Neural cell (in vitro differentiated cells): ENCODE data around the gene MYCBPAP. TPM values are rescaled to one million over a fixed set of nuclear protein-coding genes. Genes with fewer than 3 reads are reported as not detected.

ENCODE experiments used
- H2AFZ ChIP-seq: fragments of 200-600, 300-800 bp; sonication (generic), shearing (Covaris generic); 2 replicates; pipeline ENCODE4 v1.6.0; 2014; ENCODE audit warnings: low read depth, mild to moderate bottlenecking, antibody characterized with exemption, low read length, moderate library complexity
- H3F3A ChIP-seq: fragments of 200-600 bp; shearing (Covaris generic); 2 replicates; pipeline ENCODE4 v1.6.1; 2016; ENCODE audit warnings: mild to moderate bottlenecking, moderate library complexity, mixed read lengths, antibody characterized with exemption, low read length; ENCODE audit not compliant: insufficient read depth, poor library complexity, severe bottlenecking
- H3K27ac ChIP-seq: fragments of 200-600, 300-800 bp; sonication (generic), shearing (Covaris generic); 2 replicates; pipeline ENCODE4 v1.5.1; 2014; ENCODE audit warnings: mild to moderate bottlenecking, low read length, moderate library complexity
- H3K27me3 ChIP-seq: fragments of 300-800, 200-600 bp; sonication (generic), shearing (Covaris generic); 2 replicates; pipeline ENCODE4 v1.6.0; 2014; ENCODE audit warnings: mild to moderate bottlenecking, low read depth, low read length, moderate library complexity; ENCODE audit not compliant: insufficient read depth
- H3K36me3 ChIP-seq: fragments of 300-800, 200-600 bp; sonication (generic), shearing (Covaris generic); 2 replicates; pipeline ENCODE4 v1.5.1; 2014; ENCODE audit warnings: mild to moderate bottlenecking, antibody characterized with exemption, low read length, moderate library complexity; ENCODE audit not compliant: insufficient read depth
- H3K4me2 ChIP-seq: fragments of 300-800, 200-600 bp; sonication (generic), shearing (Covaris generic); 2 replicates; pipeline ENCODE4 v1.6.0; 2014; ENCODE audit warnings: mild to moderate bottlenecking, low read length
- H3K4me3 ChIP-seq: fragments of 300-800, 200-600 bp; sonication (generic), shearing (Covaris generic); 2 replicates; pipeline ENCODE4 v1.5.1; 2014; ENCODE audit warnings: mild to moderate bottlenecking, low read length, moderate library complexity
- H3K79me2 ChIP-seq: fragments of 200-600 bp; shearing (Covaris generic); replicated peaks from 2 replicates; pipeline ENCODE4 v1.6.0; 2014; ENCODE audit warnings: mild to moderate bottlenecking, low read length, moderate library complexity; ENCODE audit not compliant: insufficient read depth
- H3K9ac ChIP-seq: fragments of 300-800, 200-600 bp; sonication (generic), shearing (Covaris generic); 2 replicates; pipeline ENCODE4 v1.6.1; 2016; ENCODE audit warnings: mild to moderate bottlenecking, low read length, mixed read lengths
- H3K9me2 ChIP-seq: fragments of 200-600 bp; shearing (Covaris generic); 2 replicates; pipeline ENCODE4 v1.6.1; 2016; ENCODE audit warnings: mild to moderate bottlenecking, low read length, mixed read lengths; ENCODE audit not compliant: insufficient read depth
- H3K9me3 ChIP-seq: fragments of 200-600, 300-800 bp; sonication (generic), shearing (Covaris generic); 2 replicates; pipeline ENCODE4 v1.6.1; 2016; ENCODE audit warnings: mild to moderate bottlenecking, mixed run types, low read length, moderate library complexity, mixed read lengths
- H4K20me1 ChIP-seq: fragments of 200-600 bp; shearing (Covaris generic); 2 replicates; pipeline ENCODE4 v1.6.1; 2016; ENCODE audit warnings: mild to moderate bottlenecking, mixed run types; ENCODE audit not compliant: insufficient read depth
- CTCF ChIP-seq: fragments of 450-650 bp; IDR thresholded peaks from 2 replicates; pipeline ENCODE4 v1.5.1; 2014; ENCODE audit warnings: antibody characterized with exemption, mild to moderate bottlenecking, moderate library complexity; ENCODE audit not compliant: poor library complexity, severe bottlenecking
- EP300 ChIP-seq: fragments of 450-650 bp; conservative IDR thresholded peaks from 2 replicates; pipeline ENCODE4 v1.6.1; 2014; ENCODE audit warnings: antibody characterized with exemption, mild to moderate bottlenecking, moderate library complexity; ENCODE audit not compliant: poor library complexity, severe bottlenecking
- EZH2 ChIP-seq: fragments of 200-600, 300-800 bp; shearing (Covaris generic), sonication (generic); IDR thresholded peaks from 2 replicates; pipeline ENCODE4 v1.6.1; 2014; ENCODE audit warnings: antibody characterized with exemption, low read length, borderline replicate concordance, mild to moderate bottlenecking; ENCODE audit not compliant: insufficient read depth, poor library complexity, severe bottlenecking
- MXI1 ChIP-seq: fragments of 450-650 bp; conservative IDR thresholded peaks from 2 replicates; pipeline ENCODE4 v1.6.1; 2014; ENCODE audit warnings: antibody characterized with exemption, mild to moderate bottlenecking; ENCODE audit not compliant: poor library complexity, severe bottlenecking
- POLR2AphosphoS5 ChIP-seq: IDR thresholded peaks from 2 replicates; pipeline ENCODE4 v1.6.1; 2012
- RAD21 ChIP-seq: fragments of 450-650 bp; conservative IDR thresholded peaks from 2 replicates; pipeline ENCODE4 v1.6.1; 2014; ENCODE audit warnings: antibody characterized with exemption, mild to moderate bottlenecking, moderate library complexity
- REST ChIP-seq: IDR thresholded peaks from 2 replicates; pipeline ENCODE4 v1.6.1; 2012; ENCODE audit warnings: borderline replicate concordance
- SMC3 ChIP-seq: fragments of 450-650 bp; conservative IDR thresholded peaks from 2 replicates; pipeline ENCODE4 v1.6.1; 2014; ENCODE audit warnings: antibody characterized with exemption, mild to moderate bottlenecking, moderate library complexity; ENCODE audit not compliant: poor library complexity
- TAF1 ChIP-seq: IDR thresholded peaks from 2 replicates; pipeline ENCODE4 v1.6.1; 2012; ENCODE audit warnings: low read depth
- polyA plus RNA-seq: library from polyadenylated mRNA; depleted of rRNA; stranded (reverse); fragments of >200 nt; gene quantifications from 2 replicates; pipeline ENCODE4 v1.2.3, GENCODE V29; 2014

MYCBPAP gene
- polyA plus RNA-seq, 1 donor from 2014 or later, result 0.35 TPM

DNA sequence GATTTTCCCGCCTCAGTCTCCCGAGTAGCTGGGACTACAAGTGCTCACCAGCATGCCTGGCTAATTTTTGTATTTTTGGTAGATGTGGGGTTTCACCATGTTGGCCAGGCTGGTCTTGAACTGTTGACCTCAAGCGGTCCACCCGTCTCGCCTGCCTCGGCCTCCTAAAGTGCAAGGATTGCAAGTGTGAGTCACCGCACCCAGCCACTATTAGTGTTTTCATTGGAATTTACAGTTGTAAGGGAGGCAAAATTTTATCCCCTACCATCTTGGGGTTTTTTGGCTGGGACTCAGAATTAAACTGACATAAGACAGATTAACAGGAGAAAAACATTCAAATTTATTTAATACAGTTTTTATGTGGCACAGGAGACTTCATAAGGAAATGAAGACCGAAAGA is 12.3 kb upstream of the MYCBPAP start:
- Histone ChIP-seq H3K4me2 (no peak overlapping the region), H3K36me3 (no peaks in the 10 kb centered on the region)

More for the DNA sequence above, 12.3 kb upstream of the MYCBPAP start:
- Histone ChIP-seq H3K9me3 (no peaks in the 10 kb centered on the region), H4K20me1 (no peaks in the 10 kb centered on the region), H3F3A (no peaks in the 10 kb centered on the region), H3K9me2 (no peaks in the 10 kb centered on the region), H3K4me3 (no peak overlapping the region), H2AFZ (no peak overlapping the region), H3K27ac (no peak overlapping the region), H3K9ac (no peak overlapping the region), H3K79me2 (no peaks in the 10 kb centered on the region), H3K27me3 (no peaks in the 10 kb centered on the region)
- TF ChIP-seq RAD21 (no peak), POLR2AphosphoS5 (no peak), SMC3 (no peak), EZH2 (no peak), EP300 (no peak), MXI1 (no peak), CTCF (no peak), REST (no peak), TAF1 (no peak)
